Measurements from ENCODE around the gene ZBTB8OS.

DNA sequence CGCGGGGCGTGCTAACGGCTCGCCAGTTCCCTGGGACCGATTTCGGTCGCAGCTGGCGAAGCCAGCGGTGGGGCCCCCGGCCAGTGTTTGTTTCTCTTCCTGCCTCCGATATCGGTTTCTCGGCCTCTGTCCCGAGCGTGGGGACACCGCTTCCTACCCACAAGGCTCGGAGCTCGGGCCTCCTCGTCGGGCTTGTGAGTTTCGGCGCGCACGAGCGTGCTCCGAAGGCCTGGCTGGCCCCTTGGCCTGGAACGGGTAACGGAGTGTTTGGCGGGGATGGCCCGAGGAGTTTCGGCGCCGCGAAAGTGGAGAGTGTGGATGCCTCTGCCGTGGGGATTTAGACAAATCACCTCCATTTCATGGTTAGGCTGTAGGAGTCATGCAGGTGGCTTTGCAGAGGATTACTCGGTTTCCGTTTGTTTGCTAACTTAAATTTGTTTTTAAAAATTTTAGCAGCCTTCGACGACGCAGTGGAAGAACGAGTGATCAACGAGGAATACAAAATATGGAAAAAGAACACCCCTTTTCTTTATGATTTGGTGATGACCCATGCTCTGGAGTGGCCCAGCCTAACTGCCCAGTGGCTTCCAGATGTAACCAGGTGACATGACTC lies 1.2 kb upstream of the ZBTB8OS start:
- TF ChIP-seq, protein P1, sequence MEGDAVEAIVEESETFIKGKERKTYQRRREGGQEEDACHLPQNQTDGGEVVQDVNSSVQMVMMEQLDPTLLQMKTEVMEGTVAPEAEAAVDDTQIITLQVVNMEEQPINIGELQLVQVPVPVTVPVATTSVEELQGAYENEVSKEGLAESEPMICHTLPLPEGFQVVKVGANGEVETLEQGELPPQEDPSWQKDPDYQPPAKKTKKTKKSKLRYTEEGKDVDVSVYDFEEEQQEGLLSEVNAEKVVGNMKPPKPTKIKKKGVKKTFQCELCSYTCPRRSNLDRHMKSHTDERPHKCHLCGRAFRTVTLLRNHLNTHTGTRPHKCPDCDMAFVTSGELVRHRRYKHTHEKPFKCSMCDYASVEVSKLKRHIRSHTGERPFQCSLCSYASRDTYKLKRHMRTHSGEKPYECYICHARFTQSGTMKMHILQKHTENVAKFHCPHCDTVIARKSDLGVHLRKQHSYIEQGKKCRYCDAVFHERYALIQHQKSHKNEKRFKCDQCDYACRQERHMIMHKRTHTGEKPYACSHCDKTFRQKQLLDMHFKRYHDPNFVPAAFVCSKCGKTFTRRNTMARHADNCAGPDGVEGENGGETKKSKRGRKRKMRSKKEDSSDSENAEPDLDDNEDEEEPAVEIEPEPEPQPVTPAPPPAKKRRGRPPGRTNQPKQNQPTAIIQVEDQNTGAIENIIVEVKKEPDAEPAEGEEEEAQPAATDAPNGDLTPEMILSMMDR (IDR thresholded peaks at IDR 0.05 in 4 of 5, conservative IDR thresholded peaks at IDR 0.05 in 1 of 5): no peak
- no peak for TF ChIP-seq POLR2A (IDR thresholded peaks at IDR 0.05)
